RWPE1 (cell line): Measurements from ENCODE around the gene CLDN5.
"Not testable (repeated sequence)": the region's sequence is repeated elsewhere in the genome, so short reads cannot be mapped to it uniquely, and the experiment has no call there.

Source experiments
- CTCF ChIA-PET: fragments of 350-600 bp; sonication (Branson Sonifier 250); formaldehyde crosslinking; extraction: SDS; loops from one replicate; lab custom pipeline; 2021; lab: Yijun Ruan, JAX
- POLR2A ChIA-PET: fragments of 400-600 bp; formaldehyde crosslinking; extraction: SDS; loops from one replicate; lab custom pipeline; 2020; ENCODE audit warnings: antibody characterized with exemption; ENCODE audit not compliant: low non-redundant PET; lab: Yijun Ruan, JAX
- DNase-seq: peaks from one replicate; pipeline ENCODE4 v3.0.0; 2012; ENCODE audit warnings: low spot score
- H3K27ac ChIP-seq: fragments of 450-650 bp; 2 replicates; pipeline ENCODE4 v1.5.1; 2017
- TF ChIP-seq, protein P1 (sequence below): fragments of 450-650 bp; conservative IDR thresholded peaks from 2 replicates; pipeline ENCODE4 v1.5.1; 2017; ENCODE audit warnings: low read depth, mild to moderate bottlenecking

The CLDN5 gene

GRCh38 chr22:19548964-19549363 lies 24.8 kb upstream of the CLDN5 start:
- POLR2A ChIA-PET, result no interaction called here
- TF ChIP-seq, protein P1, sequence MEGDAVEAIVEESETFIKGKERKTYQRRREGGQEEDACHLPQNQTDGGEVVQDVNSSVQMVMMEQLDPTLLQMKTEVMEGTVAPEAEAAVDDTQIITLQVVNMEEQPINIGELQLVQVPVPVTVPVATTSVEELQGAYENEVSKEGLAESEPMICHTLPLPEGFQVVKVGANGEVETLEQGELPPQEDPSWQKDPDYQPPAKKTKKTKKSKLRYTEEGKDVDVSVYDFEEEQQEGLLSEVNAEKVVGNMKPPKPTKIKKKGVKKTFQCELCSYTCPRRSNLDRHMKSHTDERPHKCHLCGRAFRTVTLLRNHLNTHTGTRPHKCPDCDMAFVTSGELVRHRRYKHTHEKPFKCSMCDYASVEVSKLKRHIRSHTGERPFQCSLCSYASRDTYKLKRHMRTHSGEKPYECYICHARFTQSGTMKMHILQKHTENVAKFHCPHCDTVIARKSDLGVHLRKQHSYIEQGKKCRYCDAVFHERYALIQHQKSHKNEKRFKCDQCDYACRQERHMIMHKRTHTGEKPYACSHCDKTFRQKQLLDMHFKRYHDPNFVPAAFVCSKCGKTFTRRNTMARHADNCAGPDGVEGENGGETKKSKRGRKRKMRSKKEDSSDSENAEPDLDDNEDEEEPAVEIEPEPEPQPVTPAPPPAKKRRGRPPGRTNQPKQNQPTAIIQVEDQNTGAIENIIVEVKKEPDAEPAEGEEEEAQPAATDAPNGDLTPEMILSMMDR, result no peak
- no peak overlapping the region for H3K27ac ChIP-seq
- CTCF ChIA-PET, result interaction anchor here (0.6 kb wide), 1 partner anchor 283 kb away, joined by 3 read pairs; no protein-coding TSS in a partner anchor
- DNase-seq, result no peak

GRCh38 chr22:19548427-19548826 lies 24.2 kb upstream of the CLDN5 start:
- DNase-seq, CTCF ChIA-PET, H3K27ac ChIP-seq, POLR2A ChIA-PET: not testable (repeated sequence)

- POLR2A ChIA-PET, result no interaction called here
- TF ChIP-seq, protein P1, result no peak
- H3K27ac ChIP-seq, result no peak overlapping the region
- CTCF ChIA-PET, result no interaction called here
- no peak for DNase-seq
Measured at GRCh38 chr22:19547620-19548019, 23.4 kb upstream of the CLDN5 start.

GRCh38 chr22:19546680-19547079 lies 22.5 kb upstream of the CLDN5 start:
- no peak for DNase-seq
- POLR2A ChIA-PET, result no interaction called here
- CTCF ChIA-PET, result no interaction called here
- TF ChIP-seq, protein P1, result no peak
- no peak overlapping the region for H3K27ac ChIP-seq

- no peak for DNase-seq
- no peak overlapping the region for H3K27ac ChIP-seq
- POLR2A ChIA-PET, result no interaction called here
- TF ChIP-seq, protein P1, result no peak
- CTCF ChIA-PET, result no interaction called here
Measured at GRCh38 chr22:19545935-19546207, 21.7 kb upstream of the CLDN5 start.

- H3K27ac ChIP-seq, result no peak overlapping the region
- DNase-seq, result no peak
- TF ChIP-seq, protein P1, result no peak
- ChIA-PET POLR2A (no interaction called here), CTCF (no interaction called here)
Measured at GRCh38 chr22:19543970-19544708, 19.9 kb upstream of the CLDN5 start.

DNA sequence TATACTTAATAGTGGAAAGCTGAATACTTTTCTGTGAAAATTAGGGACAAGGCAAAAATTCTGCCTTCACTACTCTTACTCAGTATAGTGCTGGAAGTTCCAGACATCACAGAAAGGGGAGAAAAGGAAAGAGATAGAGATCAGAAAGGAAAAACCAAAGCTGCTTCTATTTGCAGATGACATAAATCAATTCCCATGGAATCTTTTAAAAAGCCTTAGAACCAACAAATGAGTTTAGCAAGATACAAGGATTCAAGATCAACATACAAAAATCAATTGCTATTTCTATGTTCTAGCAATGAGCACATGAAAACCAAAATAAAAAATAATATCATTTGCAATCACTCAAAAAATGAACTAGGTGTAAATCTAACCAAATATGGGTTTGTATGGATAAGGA lies 16.2 kb upstream of the CLDN5 start:
- TF ChIP-seq, protein P1, result no peak
- H3K27ac ChIP-seq, result no peak overlapping the region
- ChIA-PET CTCF (no interaction called here), POLR2A (no interaction called here)
- DNase-seq, result no peak
